CD4-positive, alpha-beta T cell treated with Interleukin-12 subunit alpha and Interleukin-12 subunit beta, for 1 hour (primary cell): ENCODE results near the gene U2AF1L4.
"Not testable (repeated sequence)": the region's sequence is repeated elsewhere in the genome, so short reads cannot be mapped to it uniquely, and the experiment has no call there.

Experiments
- DNase-seq: peaks from one replicate; pipeline ENCODE4 v3.0.0-alpha.2; 2020

The U2AF1L4 gene

GRCh38 chr19:35739275-35740107 lies 5.7 kb downstream of the U2AF1L4 start:
- no peak for DNase-seq

- DNase-seq = no peak
Measured at GRCh38 chr19:35738887-35739229, 6.4 kb downstream of the U2AF1L4 start.

GRCh38 chr19:35738021-35738886 lies 7.0 kb downstream of the U2AF1L4 start:
- no peak for DNase-seq

- DNase-seq = no peak
Measured at GRCh38 chr19:35736913-35737886, 8.0 kb downstream of the U2AF1L4 start.

- no peak for DNase-seq
Measured at GRCh38 chr19:35734889-35735288, 10.3 kb downstream of the U2AF1L4 start.

GRCh38 chr19:35734273-35734672 lies 10.9 kb downstream of the U2AF1L4 start:
- DNase-seq = no peak

GRCh38 chr19:35733180-35734125 lies 11.8 kb downstream of the U2AF1L4 start:
- no peak for DNase-seq

GRCh38 chr19:35732540-35733179 lies 12.6 kb downstream of the U2AF1L4 start:
- no peak for DNase-seq

GRCh38 chr19:35731779-35732405 lies 13.3 kb downstream of the U2AF1L4 start:
- no peak for DNase-seq

GRCh38 chr19:35731353-35731752 lies 13.9 kb downstream of the U2AF1L4 start:
- no peak for DNase-seq

- DNase-seq = no peak
Measured at GRCh38 chr19:35730326-35730725, 14.9 kb downstream of the U2AF1L4 start.

GRCh38 chr19:35729763-35730162 lies 15.5 kb downstream of the U2AF1L4 start:
- DNase-seq = no peak

GRCh38 chr19:35729021-35729420 lies 16.2 kb downstream of the U2AF1L4 start:
- DNase-seq = no peak

- no peak for DNase-seq
Measured at GRCh38 chr19:35727956-35728706, 17.1 kb downstream of the U2AF1L4 start.

- DNase-seq = no peak
Measured at GRCh38 chr19:35727053-35727955, 17.9 kb downstream of the U2AF1L4 start.

- DNase-seq = no peak
Measured at GRCh38 chr19:35725216-35725861, 19.9 kb downstream of the U2AF1L4 start.

- DNase-seq = no peak
Measured at GRCh38 chr19:35724560-35724959, 20.7 kb downstream of the U2AF1L4 start.

- DNase-seq = not testable (repeated sequence)
Measured at GRCh38 chr19:35724132-35724531, 21.1 kb downstream of the U2AF1L4 start.
